Measurements from ENCODE around the gene TMEM244.
"Not testable (repeated sequence)": the region's sequence is repeated elsewhere in the genome, so short reads cannot be mapped to it uniquely, and the experiment has no call there.

TMEM244 gene

DNA sequence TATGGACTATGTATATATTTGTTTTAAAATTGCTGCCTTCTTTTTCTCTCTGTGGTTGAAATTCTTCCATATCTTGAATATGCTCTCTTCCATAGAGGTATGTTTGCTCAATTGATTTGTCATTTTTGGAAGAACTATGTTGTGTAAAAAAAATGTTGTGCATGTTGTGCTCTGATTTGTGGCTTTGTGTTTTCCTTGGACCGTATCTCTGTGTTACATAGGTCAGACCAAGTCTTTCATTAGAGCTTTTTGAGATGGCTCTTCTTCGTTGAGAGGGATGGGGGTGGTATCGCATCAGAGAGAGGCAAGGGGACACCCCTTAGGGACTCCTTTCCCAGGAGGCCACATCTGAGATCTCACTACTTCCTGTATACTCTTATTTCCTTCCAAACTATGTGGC is 43.8 kb downstream of the TMEM244 start:
- no peak for DNase-seq (ENCODE audit: low read depth in 2 of 2, low spot score in 1 of 2)

DNA sequence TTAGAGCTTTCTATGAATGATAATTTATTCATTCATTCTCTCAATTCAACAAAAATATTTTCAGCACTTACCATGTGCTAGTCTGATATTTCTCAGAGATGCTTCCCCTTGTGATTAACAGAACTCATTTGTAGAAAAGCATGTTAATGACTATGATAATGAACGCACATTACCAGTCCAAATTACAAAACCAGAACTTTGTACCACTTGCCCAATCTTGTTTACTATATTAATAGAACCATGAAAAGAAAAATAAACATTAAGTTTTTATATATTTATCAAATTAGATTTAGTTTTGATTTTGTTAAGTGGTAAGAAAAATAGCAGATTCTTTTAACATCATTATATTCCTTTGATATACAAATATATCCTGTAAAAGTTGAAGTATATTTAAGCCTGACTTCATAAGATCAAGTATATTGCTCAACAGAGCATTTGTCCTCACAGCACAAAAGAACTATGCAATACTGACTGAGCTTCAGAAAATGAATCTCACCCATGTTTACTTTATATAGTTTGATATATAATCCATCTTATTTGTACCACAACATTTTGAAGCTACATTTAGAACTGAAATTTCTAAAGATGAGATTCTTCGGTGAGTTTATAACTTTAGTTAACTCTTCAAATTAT is 48.9 kb downstream of the TMEM244 start:
- DNase-seq (ENCODE audit: low read depth in 2 of 2, low spot score in 1 of 2) = no peak

DNA sequence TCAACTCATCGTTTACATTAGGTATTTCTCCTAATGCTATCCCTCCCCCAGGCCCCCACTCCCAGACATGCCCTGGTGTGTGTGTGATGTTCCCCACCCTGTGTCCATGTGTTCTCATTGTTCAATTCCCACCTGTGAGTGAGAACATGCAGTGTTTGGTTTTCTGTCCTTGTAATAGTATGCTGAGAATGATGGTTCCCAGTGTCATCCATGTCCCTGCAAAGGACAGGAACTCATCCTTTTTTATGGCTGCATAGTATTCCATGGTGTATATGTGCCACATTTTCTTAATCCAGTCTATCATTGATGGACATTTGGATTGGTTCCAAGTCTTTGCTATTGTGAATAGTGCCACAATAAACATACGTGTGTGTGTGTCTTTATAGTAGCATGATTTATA is 54.0 kb downstream of the TMEM244 start:
- DNase-seq (ENCODE audit: low read depth in 2 of 2, low spot score in 1 of 2) = not testable (repeated sequence)

DNA sequence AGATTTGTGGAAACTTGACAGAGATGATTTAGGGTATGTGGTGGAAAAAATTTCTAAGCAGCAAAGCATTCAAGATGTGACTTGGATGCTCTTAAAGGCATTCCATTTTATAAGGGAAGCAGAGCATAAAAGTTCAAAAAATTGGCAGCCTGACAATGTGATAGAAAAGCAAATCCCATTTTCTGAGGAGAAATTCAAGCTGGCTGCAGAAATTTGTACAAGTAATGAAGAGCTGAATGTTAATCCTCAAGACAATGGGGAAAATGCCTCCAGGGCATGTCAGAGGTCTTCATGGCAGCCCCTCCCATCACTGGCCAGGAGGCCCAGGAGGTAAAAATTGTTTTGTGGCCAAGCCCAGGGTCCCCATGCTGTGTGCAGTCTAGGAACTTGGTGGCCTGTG is 58.2 kb downstream of the TMEM244 start:
- not testable (repeated sequence) for DNase-seq (ENCODE audit: low read depth in 2 of 2, low spot score in 1 of 2)

GRCh38 chr6:129801909-129802308 is 59.2 kb downstream of the TMEM244 start:
- no peak for DNase-seq (ENCODE audit: low read depth in 2 of 2, low spot score in 1 of 2)

GRCh38 chr6:129795261-129795660 is 65.9 kb downstream of the TMEM244 start:
- DNase-seq (ENCODE audit: low read depth in 2 of 2, low spot score in 1 of 2) = no peak

DNA sequence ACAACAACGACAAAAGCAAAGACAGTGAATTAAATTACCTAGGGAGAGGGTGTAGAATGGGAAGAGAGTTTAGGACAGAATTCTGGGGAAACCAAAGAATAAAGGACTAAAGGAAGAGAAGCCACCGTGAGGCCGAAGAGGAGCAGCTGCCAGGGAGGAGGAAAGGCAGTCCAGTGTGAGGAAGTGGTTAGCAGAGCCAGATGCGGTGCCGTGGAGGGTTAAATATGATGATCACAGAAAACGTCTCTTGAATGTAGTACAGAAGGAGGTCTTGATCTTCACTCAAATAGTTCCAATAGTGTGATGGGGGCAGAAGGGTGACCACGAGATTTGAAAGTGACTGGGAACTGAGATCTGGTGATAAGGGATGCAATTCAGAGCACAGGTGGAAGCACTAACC is 67.7 kb downstream of the TMEM244 start:
- no peak for DNase-seq (ENCODE audit: low read depth in 2 of 2, low spot score in 1 of 2)

- no peak for DNase-seq (ENCODE audit: low read depth in 2 of 2, low spot score in 1 of 2)
These were observed 69.1 kb downstream of the TMEM244 start for GRCh38 chr6:129792049-129792448.

- DNase-seq (ENCODE audit: low read depth in 2 of 2, low spot score in 1 of 2) = no peak
These were observed 70.3 kb downstream of the TMEM244 start for GRCh38 chr6:129790785-129791184.

GRCh38 chr6:129789974-129790373 is 71.1 kb downstream of the TMEM244 start:
- no peak for DNase-seq (ENCODE audit: low read depth in 2 of 2, low spot score in 1 of 2)

- no peak for DNase-seq (ENCODE audit: low read depth in 2 of 2, low spot score in 1 of 2)
These were observed 73.3 kb downstream of the TMEM244 start for GRCh38 chr6:129787816-129788215.

DNA sequence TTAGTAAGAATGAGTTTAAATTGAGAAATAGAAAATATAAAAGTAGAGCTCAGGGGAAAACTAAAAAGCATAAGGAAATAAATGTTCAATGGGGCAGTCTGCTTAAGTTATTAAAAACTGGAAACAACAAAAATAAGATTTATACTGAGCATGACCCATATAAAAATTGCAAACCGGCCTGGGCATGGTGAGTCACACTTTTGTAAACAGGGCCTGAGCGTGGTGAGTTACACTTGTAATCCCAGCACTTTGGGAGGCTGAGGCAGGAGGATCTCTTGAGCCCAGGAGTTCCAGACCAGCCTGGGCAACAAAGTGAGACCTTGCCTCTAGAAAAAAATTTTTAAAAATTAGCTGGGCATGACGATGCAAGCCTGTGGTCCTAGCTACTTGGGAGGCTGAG is 74.6 kb downstream of the TMEM244 start:
- DNase-seq (ENCODE audit: low read depth in 2 of 2, low spot score in 1 of 2) = no peak

GRCh38 chr6:129785756-129786135 is 75.4 kb downstream of the TMEM244 start:
- DNase-seq (ENCODE audit: low read depth in 2 of 2, low spot score in 1 of 2) = no peak

GRCh38 chr6:129785047-129785755 is 75.9 kb downstream of the TMEM244 start:
- DNase-seq (ENCODE audit: low read depth in 2 of 2, low spot score in 1 of 2) = no peak

All from stimulated activated CD8-positive, alpha-beta memory T cell treated with anti-CD3 and anti-CD28 coated beads, Interleukin-4, amount 100 ng/mL, for 4 hours (primary cell).